Measurements from ENCODE around the gene VPS11.

VPS11 gene

DNA sequence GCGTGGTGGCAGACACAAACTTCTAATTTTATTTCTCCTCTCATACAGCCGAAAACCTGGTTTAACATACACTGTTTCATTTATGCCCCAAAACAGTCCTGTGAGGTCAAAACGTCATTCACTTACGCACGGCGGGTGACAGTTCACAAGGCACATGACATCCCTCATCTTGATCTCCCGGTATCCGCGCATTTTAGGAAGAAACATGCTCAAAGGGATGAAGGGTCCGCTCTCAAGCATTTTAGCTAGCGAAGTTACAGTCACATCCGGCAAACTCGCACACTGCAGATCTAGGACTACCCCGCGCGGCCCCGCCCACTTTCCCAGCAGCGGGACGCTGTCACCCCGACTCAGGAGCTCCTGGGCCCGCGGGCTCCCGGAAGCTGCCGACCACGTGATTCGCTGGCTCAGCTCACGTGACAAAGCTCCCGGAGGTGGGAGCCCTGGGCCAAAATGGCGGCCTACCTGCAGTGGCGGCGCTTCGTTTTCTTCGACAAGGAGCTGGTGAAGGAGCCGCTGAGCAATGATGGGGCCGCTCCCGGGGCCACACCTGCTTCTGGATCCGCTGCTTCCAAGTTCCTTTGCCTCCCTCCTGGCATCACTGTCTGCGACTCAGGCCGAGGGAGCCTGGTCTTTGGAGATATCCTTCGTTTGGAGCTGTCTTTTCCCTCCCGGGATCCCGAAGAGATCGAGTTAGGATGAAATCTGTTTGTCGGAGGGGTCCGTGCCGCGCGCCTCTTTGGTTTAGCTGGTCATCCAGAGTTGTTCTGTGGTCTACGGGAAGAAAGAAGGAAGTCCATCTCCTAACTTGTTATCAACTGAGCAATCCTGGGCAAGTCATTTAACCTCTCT lies at the start of gene VPS11:
TSS of gene VPS11 (plus strand) at position 448 of the 852 bp plus-strand sequence. CDS start at position 454, 6 bp downstream.
- peak; percentile 76 for DNase-seq (ENCODE audit: extremely low read depth, low read depth)
- H3K4me3 ChIP-seq (replicated peaks; ENCODE audit: low read depth, low read length), result peak within 1 kb of the TSS; percentile 99
- TF ChIP-seq, protein P1, sequence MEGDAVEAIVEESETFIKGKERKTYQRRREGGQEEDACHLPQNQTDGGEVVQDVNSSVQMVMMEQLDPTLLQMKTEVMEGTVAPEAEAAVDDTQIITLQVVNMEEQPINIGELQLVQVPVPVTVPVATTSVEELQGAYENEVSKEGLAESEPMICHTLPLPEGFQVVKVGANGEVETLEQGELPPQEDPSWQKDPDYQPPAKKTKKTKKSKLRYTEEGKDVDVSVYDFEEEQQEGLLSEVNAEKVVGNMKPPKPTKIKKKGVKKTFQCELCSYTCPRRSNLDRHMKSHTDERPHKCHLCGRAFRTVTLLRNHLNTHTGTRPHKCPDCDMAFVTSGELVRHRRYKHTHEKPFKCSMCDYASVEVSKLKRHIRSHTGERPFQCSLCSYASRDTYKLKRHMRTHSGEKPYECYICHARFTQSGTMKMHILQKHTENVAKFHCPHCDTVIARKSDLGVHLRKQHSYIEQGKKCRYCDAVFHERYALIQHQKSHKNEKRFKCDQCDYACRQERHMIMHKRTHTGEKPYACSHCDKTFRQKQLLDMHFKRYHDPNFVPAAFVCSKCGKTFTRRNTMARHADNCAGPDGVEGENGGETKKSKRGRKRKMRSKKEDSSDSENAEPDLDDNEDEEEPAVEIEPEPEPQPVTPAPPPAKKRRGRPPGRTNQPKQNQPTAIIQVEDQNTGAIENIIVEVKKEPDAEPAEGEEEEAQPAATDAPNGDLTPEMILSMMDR (IDR thresholded peaks at IDR 0.05; ENCODE audit: low read depth, low read length, missing control alignments), result no peak

DNA sequence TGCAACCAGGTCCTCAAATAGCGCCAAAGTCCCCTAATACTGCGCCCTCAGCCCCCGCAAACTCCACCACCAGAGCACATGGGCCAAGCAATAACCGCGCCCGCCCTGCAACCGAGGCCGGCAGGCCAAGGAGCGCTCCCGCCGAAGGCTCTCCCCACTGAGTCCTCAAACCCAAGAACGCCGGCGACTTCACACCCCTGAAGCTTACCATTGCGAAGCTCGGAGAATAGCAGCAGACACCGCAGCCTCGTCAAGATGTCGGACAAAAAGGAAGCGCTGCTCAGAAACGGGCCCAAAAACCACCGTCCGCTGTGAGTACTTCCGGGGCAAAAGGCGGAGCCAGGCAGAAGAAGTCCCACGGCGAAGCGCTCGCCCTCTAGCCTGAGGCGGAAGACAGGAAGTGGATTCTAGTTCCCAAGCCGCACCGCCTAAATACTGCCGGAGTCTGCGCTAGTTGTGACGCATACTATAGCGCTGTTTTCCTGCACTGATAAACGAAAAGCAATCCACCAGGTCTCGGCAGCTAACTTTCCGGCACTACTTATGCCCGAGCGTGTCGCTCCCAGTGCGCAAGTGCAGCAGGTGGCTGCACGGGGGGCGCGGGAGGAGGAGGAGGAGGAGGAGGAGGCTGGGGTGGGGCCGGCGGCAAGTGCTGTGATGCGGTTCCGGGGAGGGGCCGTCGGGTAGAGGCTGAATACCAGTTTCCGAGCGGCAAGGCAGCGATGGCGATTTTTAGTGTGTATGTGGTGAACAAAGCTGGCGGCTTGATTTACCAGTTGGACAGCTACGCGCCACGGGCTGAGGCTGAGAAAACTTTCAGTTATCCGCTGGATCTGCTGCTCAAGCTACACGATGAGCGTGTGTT lies 49.3 kb upstream of the VPS11 start, which contains the start of the genes RPS25 and TRAPPC4:
TSS of gene RPS25 (minus strand) at position 270 of the 865 bp plus-strand sequence. CDS start at position 211, 59 bp downstream.
TSS of gene TRAPPC4 (plus strand) at position 693 of the 865 bp plus-strand sequence. CDS start at position 723, 30 bp downstream.
- peak within 1 kb of the TSS; percentile 97 for H3K4me3 ChIP-seq (replicated peaks; ENCODE audit: low read depth, low read length)
- peak; percentile 91 for DNase-seq (ENCODE audit: extremely low read depth, low read depth)
- TF ChIP-seq, protein P1 (IDR thresholded peaks at IDR 0.05; ENCODE audit: low read depth, low read length, missing control alignments), result no peak

DNA sequence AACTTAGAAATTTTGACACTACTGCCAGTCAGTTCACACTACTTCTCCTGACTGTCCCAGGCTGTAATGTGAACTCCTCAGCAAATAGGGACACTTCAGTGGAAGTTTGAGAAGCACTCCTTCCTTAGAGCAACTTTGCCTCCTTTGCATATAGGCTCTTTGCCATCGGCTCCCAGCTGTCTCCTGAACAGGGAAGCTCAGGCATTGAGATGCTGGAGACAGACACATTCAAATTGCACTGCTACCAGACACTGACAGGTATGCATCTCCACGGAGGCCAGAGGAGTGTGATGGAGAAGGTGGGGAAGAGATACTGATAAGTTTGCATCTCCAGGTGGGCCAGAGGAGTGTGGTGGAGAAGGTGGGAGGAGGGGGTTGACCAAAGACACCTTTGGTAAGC lies 47.6 kb upstream of the VPS11 start:
- peak overlapping the region; percentile 97 for H3K4me3 ChIP-seq (replicated peaks; ENCODE audit: low read depth, low read length)
- DNase-seq (ENCODE audit: extremely low read depth, low read depth), result no peak
- TF ChIP-seq, protein P1 (IDR thresholded peaks at IDR 0.05; ENCODE audit: low read depth, low read length, missing control alignments), result no peak

DNA sequence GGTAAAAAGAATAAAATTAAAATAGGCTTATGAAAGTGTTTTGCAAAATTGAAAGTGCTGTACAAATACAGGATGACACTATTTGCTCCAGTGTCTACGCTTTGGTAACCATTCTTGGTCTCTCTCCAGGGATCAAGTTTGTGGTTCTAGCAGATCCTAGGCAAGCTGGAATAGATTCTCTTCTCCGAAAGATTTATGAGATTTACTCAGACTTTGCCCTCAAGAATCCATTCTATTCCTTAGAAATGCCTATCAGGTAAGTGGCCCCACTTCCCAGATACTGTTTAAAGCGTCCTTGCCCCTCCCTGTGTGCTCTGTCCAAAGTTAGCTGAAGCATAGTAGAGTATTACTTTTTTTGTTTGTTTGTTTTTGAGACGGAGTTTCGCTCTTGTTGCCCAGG lies 46.0 kb upstream of the VPS11 start:
- no peak overlapping the region for H3K4me3 ChIP-seq (replicated peaks; ENCODE audit: low read depth, low read length)
- no peak for DNase-seq (ENCODE audit: extremely low read depth, low read depth)
- TF ChIP-seq, protein P1 (IDR thresholded peaks at IDR 0.05; ENCODE audit: low read depth, low read length, missing control alignments), result no peak

DNA sequence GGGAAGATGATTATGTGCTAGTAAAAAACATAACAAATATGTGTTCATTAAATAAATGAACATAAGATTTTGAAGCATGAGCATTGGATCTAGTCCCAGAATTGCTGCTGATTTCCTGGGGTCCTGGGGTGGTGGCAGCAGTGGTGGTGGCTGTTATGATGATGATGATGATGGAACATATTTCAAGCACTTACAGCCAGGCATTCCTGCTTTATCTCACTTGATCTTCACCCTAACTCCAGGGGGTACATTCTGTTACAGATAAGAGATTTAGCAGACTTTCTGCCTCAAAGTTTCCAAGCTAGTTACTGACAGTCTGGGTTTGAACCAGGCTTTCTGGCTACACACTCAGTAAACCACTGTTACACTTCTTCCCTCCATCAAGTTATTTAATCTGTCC lies 43.9 kb upstream of the VPS11 start:
- no peak overlapping the region for H3K4me3 ChIP-seq (replicated peaks; ENCODE audit: low read depth, low read length)
- DNase-seq (ENCODE audit: extremely low read depth, low read depth), result no peak

More for the DNA sequence above, 43.9 kb upstream of the VPS11 start:
- TF ChIP-seq, protein P1 (IDR thresholded peaks at IDR 0.05; ENCODE audit: low read depth, low read length, missing control alignments), result no peak

Data from HFF-Myc (cell line).